Stimulated activated CD8-positive, alpha-beta memory T cell treated with anti-CD3 and anti-CD28 coated beads, Interleukin-15, amount 100 ng/mL, for 4 hours (primary cell): ENCODE measurements around the gene URI1.

Experiments
- DNase-seq, 2 donors: peaks; one replicate each; pipeline ENCODE4 v3.0.0-alpha.2; 2020; ENCODE audit warnings: low read depth in 2 of 2

URI1 gene

GRCh38 chr19:29971002-29971401 is 29.0 kb downstream of the URI1 start:
- DNase-seq: no peak

- DNase-seq: no peak
Measured at GRCh38 chr19:29971648-29972047, 29.6 kb downstream of the URI1 start.

DNA sequence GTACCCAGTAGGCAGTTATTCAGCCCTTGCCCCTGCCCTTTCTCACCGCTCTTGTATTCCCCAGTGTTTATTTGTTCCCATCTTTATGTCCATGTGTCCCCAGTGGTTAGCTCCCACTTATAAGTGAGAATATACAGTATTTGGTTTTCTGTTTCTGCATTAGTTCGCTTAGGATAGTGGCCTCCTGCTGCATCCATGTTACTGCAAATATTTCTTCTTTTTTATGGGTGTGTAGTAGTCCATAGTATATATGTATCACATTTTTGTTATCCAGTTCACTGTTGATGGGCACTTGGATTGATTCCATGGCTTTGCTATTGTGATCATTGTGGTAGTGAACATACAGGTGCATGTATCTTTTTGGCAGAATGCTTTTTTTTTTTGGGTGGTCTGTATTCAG is 32.7 kb downstream of the URI1 start:
- no peak for DNase-seq

DNA sequence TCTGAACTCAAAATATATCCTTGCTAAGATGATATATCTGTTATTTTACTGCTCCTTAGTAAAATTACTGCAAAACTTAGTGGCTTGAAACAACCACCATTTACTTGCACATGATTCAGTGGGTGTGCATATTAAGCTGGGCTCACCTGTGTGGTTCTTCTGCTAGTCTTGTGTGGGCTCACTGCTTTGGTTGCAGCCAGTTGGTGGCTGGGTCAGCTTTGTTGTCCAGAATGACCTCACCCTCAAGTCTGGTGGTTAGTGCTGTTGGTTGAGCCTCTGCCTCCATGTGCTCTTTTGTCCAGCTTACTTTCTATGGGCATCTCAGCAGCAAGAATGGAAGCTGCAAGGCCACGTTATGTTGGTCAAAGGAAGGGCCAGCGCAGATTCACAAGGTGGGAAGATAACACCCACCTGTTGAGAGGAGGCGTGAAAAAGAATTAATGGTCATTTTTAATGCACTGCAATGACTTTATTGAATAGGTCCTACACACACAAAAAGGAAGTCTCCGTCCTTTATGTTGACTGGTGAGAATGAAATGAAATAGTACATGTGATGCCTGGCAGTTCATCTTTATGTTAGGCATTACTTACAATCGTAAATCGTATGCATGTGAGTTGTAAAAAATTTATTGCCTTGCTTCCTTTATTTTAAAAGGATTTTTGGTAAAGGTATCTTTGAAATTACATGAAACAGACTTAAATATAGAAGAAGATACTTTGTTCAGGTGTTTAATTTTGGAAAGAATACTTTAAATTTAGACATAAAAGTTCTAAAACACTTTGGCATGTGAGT is 34.3 kb downstream of the URI1 start:
- no peak for DNase-seq

- DNase-seq: no peak
Measured at GRCh38 chr19:29978080-29978479, 36.0 kb downstream of the URI1 start.

DNA sequence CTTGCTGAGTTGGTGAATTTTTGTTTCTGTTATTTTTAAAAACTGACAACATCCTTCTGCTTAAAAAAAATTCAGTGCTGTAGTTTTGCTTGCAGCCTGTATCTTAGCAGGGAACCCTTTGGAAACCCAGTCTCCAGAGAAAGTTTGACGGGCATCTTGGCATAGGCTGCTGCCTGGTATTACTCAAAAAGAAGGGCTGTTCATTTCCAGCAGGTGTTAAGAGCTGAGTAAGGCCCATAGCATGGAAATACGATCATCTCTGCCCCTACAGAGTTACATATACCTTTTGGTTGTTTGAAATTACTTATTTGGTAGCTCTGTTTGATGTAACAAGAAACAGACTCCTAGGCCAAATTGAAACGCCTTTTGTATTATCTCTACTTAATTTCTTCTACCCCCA is 41.5 kb downstream of the URI1 start:
- no peak for DNase-seq

DNA sequence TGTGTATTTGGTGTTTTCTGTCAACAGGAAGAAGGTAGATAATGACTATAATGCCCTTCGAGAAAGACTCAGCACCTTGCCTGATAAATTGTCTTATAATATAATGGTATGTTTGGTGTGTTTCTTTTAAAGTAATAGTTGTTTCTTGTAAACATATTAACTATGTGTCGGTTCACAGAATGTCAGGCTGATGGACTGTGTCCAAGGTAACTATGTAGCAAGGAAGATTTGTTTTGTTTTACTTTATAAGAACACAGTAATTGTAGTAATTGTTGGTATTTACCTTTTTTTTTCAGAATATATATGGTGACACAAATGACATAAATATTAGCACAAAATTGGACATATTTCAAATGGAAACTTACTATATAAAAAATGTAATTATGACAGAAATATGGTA is 43.2 kb downstream of the URI1 start:
- no peak for DNase-seq

- no peak for DNase-seq
Measured at GRCh38 chr19:29988351-29988750, 46.3 kb downstream of the URI1 start.

- no peak for DNase-seq
Measured at GRCh38 chr19:29992233-29992867, 50.3 kb downstream of the URI1 start.

- DNase-seq: no peak
Measured at GRCh38 chr19:29999490-29999889, 57.5 kb downstream of the URI1 start.

DNA sequence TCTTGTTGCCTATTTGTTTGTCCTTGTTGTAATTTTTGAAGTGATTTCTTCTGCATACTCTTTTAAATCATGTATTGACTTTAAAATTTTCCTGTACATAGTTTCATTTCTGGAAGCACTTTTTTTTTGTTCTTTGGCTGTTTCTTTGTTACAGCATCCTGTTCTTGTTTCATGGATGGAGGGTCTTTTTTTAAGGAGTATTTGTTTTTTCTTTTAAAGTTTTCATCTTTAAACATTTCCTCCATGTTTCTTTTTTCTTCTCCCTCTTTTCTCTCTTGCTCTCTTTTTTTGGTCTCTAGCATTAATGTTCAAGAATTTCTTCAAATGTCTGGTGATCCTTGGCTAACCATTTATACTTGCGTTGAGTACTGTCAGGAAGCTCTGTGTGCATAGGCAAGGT is 58.8 kb downstream of the URI1 start:
- DNase-seq: no peak

DNA sequence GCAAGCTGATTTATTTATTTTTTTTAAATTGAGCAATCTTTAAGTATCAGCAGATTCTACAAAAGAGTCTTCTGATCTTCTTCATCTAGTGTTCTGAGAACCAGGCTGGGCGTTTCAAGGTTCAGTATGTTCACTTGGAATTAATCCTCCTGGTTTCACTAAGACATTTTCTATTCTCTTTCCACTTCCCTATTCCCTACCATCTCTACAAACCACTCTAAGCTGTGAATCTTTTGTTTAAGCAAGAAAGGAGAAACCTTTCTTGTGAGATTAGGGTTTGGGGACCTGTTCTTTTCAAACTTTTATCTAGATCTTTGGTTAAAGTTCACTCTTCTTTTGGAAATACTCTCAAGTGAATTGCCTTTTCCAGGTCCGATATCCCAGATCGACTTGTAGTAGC is 59.3 kb downstream of the URI1 start:
- no peak for DNase-seq

DNA sequence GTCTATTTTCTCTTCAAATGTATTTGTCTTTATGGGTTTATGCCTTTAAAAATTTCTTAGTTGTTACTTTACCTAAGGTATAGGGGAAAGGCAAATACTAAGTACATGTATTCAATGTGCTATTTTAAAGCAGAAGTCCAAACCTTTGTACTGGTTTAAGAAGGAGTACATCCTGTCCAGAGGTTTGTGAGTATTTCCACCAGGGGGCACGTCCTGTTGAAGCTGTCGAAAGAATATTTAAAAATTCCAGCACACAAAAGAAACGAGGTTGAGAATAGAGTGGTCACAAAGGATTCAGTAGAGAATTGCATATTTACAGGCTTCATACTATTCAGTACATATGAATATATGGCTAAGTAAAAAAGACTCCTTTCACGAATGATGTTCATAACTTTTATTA is 59.8 kb downstream of the URI1 start:
- no peak for DNase-seq

- DNase-seq: no peak
Measured at GRCh38 chr19:30003866-30004265, 61.8 kb downstream of the URI1 start.

DNA sequence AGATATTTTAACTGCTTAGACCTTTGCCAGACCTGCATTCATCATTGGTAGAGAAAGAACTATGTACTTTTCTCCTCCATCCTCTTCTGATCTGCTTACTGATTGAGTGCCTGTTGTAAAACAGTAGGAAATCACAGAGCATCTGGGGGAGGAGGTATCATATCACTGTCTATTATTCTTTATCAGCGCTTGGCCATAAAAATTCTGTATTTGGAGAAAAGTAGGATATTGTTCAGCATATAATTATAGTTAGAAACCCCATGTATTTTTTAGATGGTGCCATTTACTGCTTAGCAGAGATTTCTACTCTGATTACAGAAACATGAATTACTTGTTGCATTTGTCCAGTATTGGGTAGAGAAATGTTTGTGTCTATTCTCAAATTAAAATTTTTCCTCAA is 62.4 kb downstream of the URI1 start:
- DNase-seq: no peak

DNA sequence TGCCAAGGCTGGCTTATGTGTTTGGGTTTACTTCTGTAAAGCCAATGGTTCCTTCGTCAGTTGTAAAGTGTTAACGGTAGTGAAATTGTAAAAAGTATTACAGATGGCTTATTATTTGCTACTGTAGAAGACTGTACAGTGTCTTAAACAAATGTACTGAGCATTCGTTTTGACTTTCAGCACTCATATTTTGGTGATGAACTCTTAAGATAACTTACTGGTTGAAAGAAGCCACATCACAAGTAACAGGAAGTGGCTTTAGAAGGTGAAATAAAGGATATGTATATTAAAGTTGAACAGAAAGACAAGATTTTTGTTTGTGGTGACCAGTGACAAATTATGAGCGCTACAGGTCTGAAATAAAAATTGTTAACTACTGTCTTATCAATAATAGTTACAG is 64.2 kb downstream of the URI1 start:
- no peak for DNase-seq

- DNase-seq: no peak
Measured at GRCh38 chr19:30008169-30008568, 66.1 kb downstream of the URI1 start.

- no peak for DNase-seq
Measured at GRCh38 chr19:30009013-30009412, 67.0 kb downstream of the URI1 start.

DNA sequence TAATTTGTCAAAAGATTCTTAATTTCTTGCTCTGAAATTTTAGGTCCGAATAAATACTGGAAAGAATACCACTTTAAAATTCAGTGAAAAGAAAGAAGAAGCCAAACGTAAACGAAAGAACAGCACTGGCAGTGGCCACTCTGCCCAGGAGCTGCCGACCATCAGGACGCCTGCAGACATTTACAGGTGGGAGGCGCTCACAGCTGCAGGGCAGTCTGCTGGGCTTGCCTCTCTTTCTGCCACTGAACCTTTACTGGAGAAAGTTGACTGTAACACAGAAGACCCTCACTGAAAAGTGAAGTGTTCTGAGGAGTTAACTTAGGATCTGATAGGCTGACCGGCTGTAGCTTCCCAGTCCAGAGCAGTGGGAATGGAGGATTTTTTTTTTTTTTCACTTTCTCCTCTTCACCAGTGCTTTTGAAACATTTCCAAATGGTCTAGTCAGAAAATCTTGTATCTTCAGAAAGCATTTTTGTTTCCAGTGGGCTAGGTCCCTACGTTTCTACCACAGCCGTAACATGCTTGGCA is 69.1 kb downstream of the URI1 start:
- no peak for DNase-seq

DNA sequence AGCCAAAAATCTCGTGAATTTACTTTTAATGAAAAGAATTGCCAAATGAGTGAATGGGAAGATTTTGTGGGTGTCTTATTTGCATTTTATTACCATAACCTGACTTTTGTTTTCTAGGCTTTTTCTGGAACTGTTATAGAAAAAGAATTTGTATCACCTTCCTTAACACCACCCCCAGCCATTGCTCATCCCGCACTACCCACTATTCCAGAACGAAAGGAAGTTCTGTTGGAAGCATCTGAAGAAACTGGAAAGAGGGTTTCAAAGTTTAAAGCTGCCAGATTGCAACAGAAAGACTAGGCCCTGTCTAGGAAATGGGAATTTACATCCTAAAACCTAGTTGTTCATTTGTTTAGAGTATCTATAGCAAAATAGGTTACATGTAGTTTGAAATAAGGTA is 72.7 kb downstream of the URI1 start:
- no peak for DNase-seq

- no peak for DNase-seq
Measured at GRCh38 chr19:30017172-30017571, 75.1 kb downstream of the URI1 start.

GRCh38 chr19:30020189-30020588 is 78.2 kb downstream of the URI1 start:
- no peak for DNase-seq

- no peak for DNase-seq
Measured at GRCh38 chr19:30022659-30023058, 80.6 kb downstream of the URI1 start.
